Kidney capillary endothelial cell (primary cell): ENCODE data around the gene SERPINB2.
A peak's percentile ranks its signal among the peaks of the same experiment; 100 is the strongest.
"Not testable (repeated sequence)": the region's sequence is repeated elsewhere in the genome, so short reads cannot be mapped to it uniquely, and the experiment has no call there.

Experiments
- DNase-seq: peaks from one replicate; pipeline ENCODE4 v3.0.0-alpha.2; 2018; ENCODE audit warnings: low spot score

Gene SERPINB2

GRCh38 chr18:63936156-63936931 lies 48.8 kb downstream of the SERPINB2 start:
- peak; percentile 75 for DNase-seq

GRCh38 chr18:63936932-63937393 lies 49.5 kb downstream of the SERPINB2 start:
- no peak for DNase-seq

DNA sequence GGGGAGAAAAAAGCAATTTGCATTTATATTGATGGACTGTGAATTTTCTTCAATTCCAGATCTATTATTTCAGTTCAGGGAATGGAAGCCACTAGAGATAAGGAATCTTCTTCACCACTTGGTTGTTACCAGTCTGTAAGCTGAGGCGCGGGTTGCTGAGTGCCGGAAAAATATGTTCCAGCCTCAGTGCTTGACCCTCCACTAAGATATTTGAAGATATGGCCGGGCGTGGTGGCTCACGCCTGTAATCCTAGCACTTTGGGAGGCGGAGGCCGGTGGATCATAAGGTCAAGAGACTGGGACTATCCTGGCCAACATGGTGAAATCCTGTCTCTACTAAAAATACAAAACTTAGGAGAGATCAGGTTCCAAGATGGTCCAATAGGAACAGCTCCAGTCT lies 52.5 kb downstream of the SERPINB2 start:
- DNase-seq, result no peak

DNA sequence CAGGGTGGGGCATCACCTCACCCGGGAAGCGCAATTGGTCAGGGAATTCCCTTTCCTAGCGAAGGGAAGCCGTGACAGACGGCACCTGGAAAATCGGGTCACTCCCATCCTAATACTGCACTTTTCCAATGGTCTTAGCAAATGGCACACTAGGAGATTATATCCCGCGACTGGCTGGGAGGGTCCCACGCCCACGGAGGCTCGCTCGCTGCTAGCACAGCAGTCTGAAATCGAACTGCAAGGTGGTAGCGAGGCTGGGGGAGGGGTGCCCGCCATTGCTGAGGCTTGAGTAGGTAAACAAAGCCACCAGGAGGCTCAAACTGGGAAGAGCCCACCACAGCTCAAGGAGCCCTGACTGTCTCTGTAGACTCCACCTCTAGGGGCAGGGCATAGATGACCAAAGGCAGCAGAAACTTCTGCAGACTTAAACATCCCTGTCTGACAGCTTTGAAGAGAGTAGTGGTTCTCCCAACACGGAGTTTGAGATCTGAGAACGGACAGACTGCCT lies 53.1 kb downstream of the SERPINB2 start:
- not testable (repeated sequence) for DNase-seq

- DNase-seq, result no peak
These were observed 59.7 kb downstream of the SERPINB2 start for GRCh38 chr18:63947051-63947790.

DNA sequence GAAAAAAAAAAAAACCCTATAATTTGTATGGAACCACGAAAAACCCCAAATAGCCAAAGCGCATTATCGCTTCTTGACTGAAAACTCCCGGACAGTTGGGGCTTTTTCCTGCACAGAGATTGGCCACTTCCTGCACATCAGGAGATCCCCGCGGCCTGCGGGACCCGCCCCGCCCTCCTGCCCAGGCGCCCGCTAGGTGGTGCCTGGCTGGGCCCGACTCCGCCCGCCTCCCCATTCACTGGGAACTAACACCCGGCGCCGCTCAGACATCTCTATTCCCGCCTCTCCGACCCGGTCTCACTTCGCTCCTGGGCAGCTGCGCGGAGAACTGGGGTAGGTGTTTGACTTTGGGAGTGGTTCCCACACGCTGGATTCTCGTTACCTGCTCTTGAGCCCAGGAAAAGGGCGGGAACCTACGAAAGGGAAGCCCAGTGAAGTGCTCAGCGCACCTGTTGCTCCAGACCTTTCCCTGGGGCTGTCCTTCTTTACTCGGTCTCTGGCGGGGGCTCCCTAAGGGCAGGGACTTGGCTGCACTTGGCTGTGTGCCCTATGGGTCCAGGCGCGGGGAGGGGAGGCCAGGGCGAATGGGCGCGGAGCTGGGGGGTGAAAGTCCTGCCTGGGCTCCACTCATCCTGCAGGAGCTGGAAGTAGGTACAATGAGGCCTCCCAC lies 61.7 kb downstream of the SERPINB2 start, which contains the start of gene HMSD:
HMSD (plus strand) TSS at position 234 of the 670 bp plus-strand sequence. CDS start 4,155 bp downstream, outside the sequence.
- DNase-seq, result peak; percentile 22

GRCh38 chr18:63951302-63951705 lies 63.8 kb downstream of the SERPINB2 start:
- no peak for DNase-seq
